NCI-H82 treated with DMSO at 0.1 percent for 48 hours (cell line): ENCODE measurements around the gene PRRX2.
"Not testable (repeated sequence)": the region's sequence is repeated elsewhere in the genome, so short reads cannot be mapped to it uniquely, and the experiment has no call there.

Experiments used
- DNase-seq: peaks from one replicate; lab custom pipeline; 2025; ENCODE audit not compliant: unreplicated experiment; lab: John Stamatoyannopoulos, UW

The PRRX2 gene

DNA sequence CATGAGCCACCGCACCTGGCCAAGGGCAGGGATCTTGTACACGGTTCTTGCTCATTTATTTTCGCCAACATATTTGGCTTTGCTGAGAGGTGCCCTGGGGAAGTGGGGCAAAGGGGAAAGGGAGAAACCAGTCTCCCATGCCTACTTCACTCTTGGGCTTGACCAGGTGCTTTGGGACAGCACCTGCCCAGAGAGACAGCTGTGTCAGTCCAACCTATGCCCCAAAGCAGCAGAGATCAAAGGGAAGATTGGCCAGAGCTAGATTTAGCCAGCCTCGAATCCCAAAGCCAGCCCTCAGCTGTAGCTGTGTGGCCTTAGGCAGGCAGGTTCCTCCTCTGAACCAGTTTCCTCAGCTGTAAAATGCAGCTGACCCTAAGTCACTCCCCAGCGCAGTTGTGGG, 89.7 kb downstream of the PRRX2 start:
- DNase-seq, result no peak

- no peak for DNase-seq
Observed at GRCh38 chr9:129756191-129756590, 90.7 kb downstream of the PRRX2 start.

DNA sequence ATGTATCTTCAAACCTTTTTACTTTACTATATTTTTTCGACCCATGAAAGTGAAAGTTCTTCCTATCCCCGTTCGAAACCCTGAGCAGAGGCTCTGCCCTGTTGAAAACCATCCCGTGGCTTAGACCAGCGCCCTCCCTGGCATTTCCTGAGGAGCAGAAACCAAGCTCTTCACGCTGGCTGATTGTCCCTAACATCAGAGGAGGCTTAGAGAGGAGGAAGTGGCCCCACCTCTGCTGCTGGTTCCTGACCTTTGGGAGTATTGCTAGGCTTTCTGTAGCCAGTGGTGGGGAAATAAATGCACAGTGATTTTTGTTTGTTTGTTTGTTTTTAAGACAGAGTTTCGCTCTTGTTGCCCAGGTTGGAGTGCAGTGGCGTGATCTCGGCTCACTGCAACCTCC, 91.6 kb downstream of the PRRX2 start:
- no peak for DNase-seq

GRCh38 chr9:129759319-129759718, 93.9 kb downstream of the PRRX2 start:
- DNase-seq, result no peak

GRCh38 chr9:129759804-129760502, 94.5 kb downstream of the PRRX2 start:
- no peak for DNase-seq

DNA sequence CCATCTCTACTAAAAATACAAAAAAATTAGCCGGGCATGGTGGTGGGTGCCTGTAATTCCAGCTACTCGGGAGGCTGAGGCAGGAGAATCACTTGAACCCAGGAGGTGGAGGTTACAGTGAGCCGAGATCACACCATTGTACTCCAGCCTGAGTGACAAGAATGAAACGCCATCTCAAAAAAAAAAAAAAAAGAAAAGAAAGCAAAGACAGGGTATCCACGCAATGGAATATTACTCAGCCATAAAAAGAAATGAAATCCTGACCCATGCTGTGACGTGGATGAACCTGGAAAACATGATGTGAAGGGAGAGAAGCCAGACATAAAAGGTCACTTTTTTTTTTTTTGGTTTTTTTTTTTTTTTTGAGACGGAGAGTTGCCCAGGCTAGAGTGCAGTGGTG, 95.3 kb downstream of the PRRX2 start:
- DNase-seq, result not testable (repeated sequence)

- DNase-seq, result no peak
Observed at GRCh38 chr9:129761293-129761900, 96.0 kb downstream of the PRRX2 start.

- no peak for DNase-seq
Observed at GRCh38 chr9:129761901-129762369, 96.5 kb downstream of the PRRX2 start.

DNA sequence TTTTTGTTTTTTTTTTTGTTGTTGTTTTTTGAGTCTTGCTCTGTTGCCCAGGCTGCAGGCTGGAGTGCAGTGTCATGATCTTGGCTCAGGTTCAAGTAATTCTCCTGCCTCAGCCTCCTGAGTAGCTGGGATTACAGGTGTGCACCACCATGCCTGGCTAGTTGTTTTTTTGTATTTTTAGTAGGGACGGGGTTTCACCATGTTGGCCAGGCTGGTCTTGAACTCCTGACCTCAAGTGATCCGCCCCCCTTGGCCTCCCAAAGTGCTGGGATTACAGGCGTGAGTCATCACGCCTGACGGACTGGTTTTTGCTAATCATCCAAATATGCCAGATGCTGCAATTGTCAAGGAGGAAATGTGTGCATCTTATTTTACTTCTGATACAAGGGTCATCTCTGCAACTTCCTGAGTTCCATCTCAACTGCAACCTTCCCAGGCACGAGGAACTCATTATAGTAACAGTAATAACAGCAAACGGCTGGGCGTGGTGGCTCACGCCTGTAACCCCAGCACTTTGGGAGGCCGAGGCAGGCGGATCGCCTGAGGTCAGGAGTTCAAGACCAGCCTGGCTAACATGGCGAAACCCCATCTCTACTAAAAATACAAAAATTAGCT, 97.0 kb downstream of the PRRX2 start:
- not testable (repeated sequence) for DNase-seq

- no peak for DNase-seq
Observed at GRCh38 chr9:129762985-129763926, 97.8 kb downstream of the PRRX2 start.

DNA sequence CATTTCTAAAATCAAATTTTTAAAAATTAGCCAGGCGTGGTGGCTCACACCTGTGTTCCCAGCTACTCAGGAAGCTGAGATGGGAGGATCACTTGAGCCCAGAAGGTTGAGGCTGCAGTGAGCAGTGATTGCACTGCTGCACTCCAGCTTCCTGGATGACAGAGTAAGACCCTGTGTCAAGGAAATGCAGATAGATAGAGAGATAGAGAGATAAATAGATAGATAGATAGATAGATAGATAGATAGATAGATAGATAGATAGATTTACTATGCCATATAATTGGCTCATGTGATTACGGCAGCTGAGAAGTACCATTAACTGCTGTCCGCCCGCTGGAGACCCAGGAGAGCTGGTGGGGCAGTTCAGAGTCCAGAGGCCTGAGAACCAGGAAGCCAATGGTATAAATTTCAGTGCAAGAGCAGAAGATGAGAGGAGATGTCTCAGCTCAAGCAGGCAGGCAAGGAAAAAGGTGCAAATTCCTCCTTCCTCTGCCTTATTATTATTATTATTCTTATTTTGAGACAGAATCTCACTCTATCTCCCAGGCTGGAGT, 100.4 kb downstream of the PRRX2 start:
- no peak for DNase-seq

GRCh38 chr9:129768486-129768885, 103.0 kb downstream of the PRRX2 start:
- DNase-seq, result no peak

GRCh38 chr9:129769669-129770068, 104.2 kb downstream of the PRRX2 start:
- DNase-seq, result no peak

DNA sequence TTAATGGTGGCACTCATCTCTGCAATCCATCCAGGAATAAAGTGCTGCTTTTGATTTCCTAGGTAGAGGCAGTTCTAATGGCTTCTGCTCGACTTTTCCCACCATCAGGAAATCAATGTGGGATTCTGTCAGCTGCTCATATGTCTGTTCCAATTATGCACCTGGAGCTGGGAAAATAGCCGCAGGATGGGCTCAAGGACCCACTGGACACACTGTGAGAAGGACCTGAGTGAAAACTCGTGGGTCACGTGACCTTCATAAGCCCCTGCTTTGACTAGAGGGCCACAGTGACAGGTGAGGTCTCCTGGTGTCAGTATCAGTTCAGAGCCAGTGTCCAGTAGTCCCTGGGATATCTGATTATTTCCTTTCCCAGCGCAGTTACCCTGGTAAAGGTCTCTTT, 105.3 kb downstream of the PRRX2 start:
- no peak for DNase-seq
